Lower lobe of right lung (tissue), 2 donors: ENCODE results near the gene SLC35F3. TPM values are rescaled to one million over a fixed set of nuclear protein-coding genes. Genes with fewer than 3 reads are reported as not detected.

Source experiments
- ATAC-seq, 2 donors: fragments of 200-7000 bp; cut with Tn5 transposase; one replicate each; pipeline ENCODE4 v1.9.1; 2020 to 2022; ENCODE audit warnings: mild to moderate bottlenecking in 2 of 2, moderate library complexity in 2 of 2
- DNase-seq: peaks from one replicate; pipeline ENCODE4 v3.0.0-alpha.2; 2020
- H3K27ac ChIP-seq: fragments of 200-600 bp; one replicate; pipeline ENCODE4 v1.8.0; 2022
- H3K27me3 ChIP-seq: fragments of 200-600 bp; one replicate; pipeline ENCODE4 v1.8.0; 2022; ENCODE audit warnings: low read depth
- H3K36me3 ChIP-seq: fragments of 200-600 bp; one replicate; pipeline ENCODE4 v1.8.0; 2022; ENCODE audit warnings: mild to moderate bottlenecking
- H3K4me1 ChIP-seq: fragments of 200-600 bp; one replicate; pipeline ENCODE4 v1.8.0; 2022
- H3K4me3 ChIP-seq: fragments of 200-600 bp; one replicate; pipeline ENCODE4 v1.8.0; 2022; ENCODE audit warnings: mild to moderate bottlenecking
- H3K9me3 ChIP-seq: fragments of 200-600 bp; one replicate; pipeline ENCODE4 v1.8.0; 2022
- CTCF ChIP-seq: fragments of 200-600 bp; IDR thresholded peaks from one replicate; pipeline ENCODE4 v1.8.0; 2022; ENCODE audit warnings: antibody characterized with exemption, mild to moderate bottlenecking
- intact Hi-C: fragments of 100-400 bp; cut with DNase I; formaldehyde crosslinking; loops from one replicate; pipeline ENCODE4 v1.11.0; 2022
- total RNA-seq: library from RNA; stranded (reverse); fragmentation: NEBNext Ultra II Directional; extraction: Animal tissue kit (Norgen Biotek cat#: 25700); gene quantifications from one replicate; pipeline ENCODE4 v1.2.1, GENCODE V29; 2021
- donor health status: DM: no; HTN: yes; CAD: no; lungs with severe emphysema.

Gene SLC35F3
- total RNA-seq, 1 donor from 2014 or later = 0.41 TPM

DNA sequence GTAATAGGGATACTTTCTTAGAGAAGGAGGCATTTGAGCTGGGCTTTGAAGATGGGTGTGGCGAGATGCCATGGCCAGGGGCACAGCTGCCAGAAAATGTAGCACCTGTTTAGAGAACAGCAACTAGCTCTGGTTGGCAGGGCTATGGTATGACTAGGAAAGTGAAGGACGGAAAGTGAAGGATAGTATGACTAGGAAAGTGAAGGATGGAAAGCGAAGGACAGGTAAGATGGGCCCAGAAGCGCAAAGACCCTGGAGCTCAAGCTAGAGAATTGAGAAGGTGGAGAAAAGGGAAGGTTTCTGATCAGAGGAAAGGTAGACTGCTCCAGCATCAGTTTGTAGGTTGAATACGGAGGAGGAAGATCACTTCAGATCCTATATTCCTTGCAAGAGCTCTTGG lies 205.4 kb downstream of the SLC35F3 start:
- ATAC-seq = no peak
- intact Hi-C loops = no loop called here

DNA sequence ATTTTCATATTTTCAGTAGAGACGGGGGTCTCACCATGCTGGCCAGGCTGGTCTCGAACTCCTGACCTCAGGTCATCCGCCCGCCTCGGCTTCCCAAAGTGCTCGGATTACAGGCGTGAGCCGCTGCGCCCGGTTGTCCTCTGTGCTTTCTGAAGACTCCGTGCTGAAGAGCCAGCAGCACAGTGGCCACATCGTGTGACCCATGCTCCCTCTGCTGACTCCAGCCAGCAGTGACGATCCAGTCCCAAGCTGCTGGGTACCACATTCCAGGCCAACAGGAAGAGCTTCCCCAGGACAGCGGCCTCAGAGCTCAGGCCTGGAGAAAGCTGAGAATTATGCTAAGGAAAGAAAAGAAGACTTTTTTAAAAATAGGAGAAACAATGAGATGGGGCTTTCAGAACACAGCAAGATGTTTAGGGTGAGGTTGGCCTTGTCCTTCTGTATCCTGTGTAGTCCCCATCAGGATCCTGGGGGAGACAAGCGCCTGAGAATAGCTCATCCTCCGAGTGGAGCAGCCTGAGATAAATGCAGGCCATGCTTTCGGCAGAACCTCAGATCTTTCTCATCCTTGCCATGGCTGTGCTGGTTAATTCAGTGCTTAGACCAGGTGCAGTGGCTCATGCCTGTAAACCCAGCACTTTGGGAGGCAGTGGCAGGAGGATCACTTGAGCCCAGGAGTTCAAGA lies 207.1 kb downstream of the SLC35F3 start:
- ATAC-seq (peak; percentile 39 to 71), DNase-seq (peak; percentile 47)
- Histone ChIP-seq H3K36me3 (no peaks in the 10 kb centered on the region), H3K27ac (no peak overlapping the region), H3K4me1 (no peaks in the 10 kb centered on the region), H3K27me3 (peaks cover 6% of the 10 kb centered on the region), H3K4me3 (no peak overlapping the region), H3K9me3 (no peaks in the 10 kb centered on the region)
- intact Hi-C loops = no loop called here
- TF ChIP-seq CTCF = no peak

More for the DNA sequence above, 205.4 kb downstream of the SLC35F3 start:
- DNase-seq = no peak
- no peak for TF ChIP-seq CTCF
- Histone ChIP-seq H3K27me3 (peaks cover 6% of the 10 kb centered on the region), H3K4me3 (no peak overlapping the region), H3K27ac (no peak overlapping the region), H3K36me3 (no peaks in the 10 kb centered on the region), H3K9me3 (no peaks in the 10 kb centered on the region), H3K4me1 (no peaks in the 10 kb centered on the region)

GRCh38 chr1:234114648-234115307 lies 210.3 kb downstream of the SLC35F3 start:
- no peak overlapping the region for H3K4me3 ChIP-seq
- peak; percentile 63 for TF ChIP-seq CTCF
- H3K4me1 ChIP-seq = no peaks in the 10 kb centered on the region
- peak; percentile 49 to 58 for ATAC-seq
- intact Hi-C loops = no loop called here
- no peaks in the 10 kb centered on the region for H3K9me3 ChIP-seq
- peaks cover 6% of the 10 kb centered on the region for H3K27me3 ChIP-seq
- no peak overlapping the region for H3K27ac ChIP-seq
- no peak for DNase-seq
- H3K36me3 ChIP-seq = no peaks in the 10 kb centered on the region

GRCh38 chr1:234118911-234119310 lies 214.4 kb downstream of the SLC35F3 start:
- DNase-seq (no peak), ATAC-seq (no peak)
- no peaks in the 10 kb centered on the region for H3K4me1 ChIP-seq
- TF ChIP-seq CTCF = no peak
- intact Hi-C loops = no loop called here
- no peak overlapping the region for H3K4me3 ChIP-seq
- peaks cover 1% of the 10 kb centered on the region for H3K27me3 ChIP-seq
- no peaks in the 10 kb centered on the region for H3K36me3 ChIP-seq
- H3K9me3 ChIP-seq = no peaks in the 10 kb centered on the region
- H3K27ac ChIP-seq = no peak overlapping the region

DNA sequence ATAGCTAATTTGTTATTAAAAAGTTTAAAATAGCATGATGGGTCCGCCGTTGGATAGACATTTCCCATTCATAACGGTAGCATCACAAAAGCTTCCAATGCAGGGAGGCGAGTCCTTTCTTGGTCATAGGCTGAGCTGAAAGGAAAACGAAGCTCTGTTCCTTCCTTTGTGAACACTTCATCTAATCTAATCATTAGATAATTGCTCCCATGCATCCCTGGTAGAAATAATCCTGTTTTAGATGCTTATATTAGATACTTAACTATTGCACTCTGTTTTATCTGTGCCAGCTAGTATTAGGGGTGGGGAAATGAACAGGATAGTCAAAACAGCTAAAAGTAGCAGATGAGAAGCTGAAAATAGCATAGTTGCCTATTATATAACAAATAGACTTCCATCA lies 215.0 kb downstream of the SLC35F3 start:
- intact Hi-C loops = no loop called here
- ATAC-seq = no peak

More for the DNA sequence above, 215.0 kb downstream of the SLC35F3 start:
- Histone ChIP-seq H3K27me3 (no peaks in the 10 kb centered on the region), H3K4me1 (no peaks in the 10 kb centered on the region), H3K27ac (no peak overlapping the region), H3K4me3 (no peak overlapping the region), H3K36me3 (no peaks in the 10 kb centered on the region), H3K9me3 (no peaks in the 10 kb centered on the region)
- TF ChIP-seq CTCF = no peak
- DNase-seq = no peak
